Measurements from ENCODE around the gene CHST9. TPM values are rescaled to one million over a fixed set of nuclear protein-coding genes. Genes with fewer than 3 reads are reported as not detected.
A peak's percentile ranks its signal among the peaks of the same experiment; 100 is the strongest.

The CHST9 gene
- polyA plus RNA-seq, 2 of the 4 experiments (the other 2 are of a cell fraction), result 0.06 TPM; not detected in 1

GRCh38 chr18:27014841-27015240 is 170.3 kb downstream of the CHST9 start:
- 50% methylated on average over 1 of the region's 1 CpG for WGBS (ENCODE audit: missing lambda C conversion rate)
- Histone ChIP-seq H3K4me1 (peaks cover 4% of the 10 kb centered on the region; the same call in 1 of the 3 replicates), H3K4me2 (no peak overlapping the region), H3K27ac (no peak overlapping the region), H3K9me3 (no peaks in the 10 kb centered on the region), H3K4me3 (no peak overlapping the region)
- no peak for FAIRE-seq
- POLR2A ChIA-PET, result no interaction called here
- TF ChIP-seq ZSCAN20 (CRISPR knock-in tag; IDR thresholded peaks at IDR 0.05), result no peak
- no peak for TF ChIP-seq NPAS2 (CRISPR knock-in tag; IDR thresholded peaks at IDR 0.05; ENCODE audit: borderline replicate concordance)
- TF ChIP-seq RCOR1 (IDR thresholded peaks at IDR 0.05; ENCODE audit: low read depth, low read length), result no peak
- TF ChIP-seq NR3C1 (IDR thresholded peaks at IDR 0.05), result no peak
- no peak for TF ChIP-seq EHMT2 (IDR thresholded peaks at IDR 0.05; ENCODE audit: low read depth)
- TF ChIP-seq EP300 (IDR thresholded peaks at IDR 0.05), result no peak
- no peak for TF ChIP-seq EHF (CRISPR knock-in tag; IDR thresholded peaks at IDR 0.05)
- TF ChIP-seq CBX2 (IDR thresholded peaks at IDR 0.05; ENCODE audit: borderline replicate concordance, low read depth), result no peak
- TF ChIP-seq MYC (IDR thresholded peaks at IDR 0.05; ENCODE audit: borderline replicate concordance, low read length), result no peak
- DNase-seq (ENCODE audit: low read depth in 1 of 2, low spot score in 1 of 2), result no peak
- no peak for ATAC-seq
- CTCF ChIA-PET, result interaction anchor here (0.7 to 1.0 kb wide), 3 partner anchors 9 to 584 kb away, joined by 3 read pairs; no protein-coding TSS in a partner anchor

GRCh38 chr18:27010784-27011183 is 174.3 kb downstream of the CHST9 start:
- ATAC-seq, result no peak
- Histone ChIP-seq H3K4me2 (no peak overlapping the region), H3K9me3 (no peaks in the 10 kb centered on the region), H3K4me3 (no peak overlapping the region), H3K27ac (no peak overlapping the region), H3K4me1 (peaks cover 4% of the 10 kb centered on the region; the same call in 1 of the 3 replicates)
- no peak for DNase-seq (ENCODE audit: low read depth in 1 of 2, low spot score in 1 of 2)
- ChIA-PET CTCF (interaction anchor here (1.1 kb wide), 1 partner anchor 589 kb away, joined by 4 read pairs; no protein-coding TSS in a partner anchor), POLR2A (no interaction called here)
- TF ChIP-seq GATA3 (IDR thresholded peaks at IDR 0.05; ENCODE audit: borderline replicate concordance) (no peak), ZFP36 (IDR thresholded peaks at IDR 0.05; ENCODE audit: borderline replicate concordance, partially characterized antibody) (no peak)
- FAIRE-seq, result no peak
- WGBS (ENCODE audit: missing lambda C conversion rate), result 43% methylated on average over 2 of the region's 2 CpGs

GRCh38 chr18:27009293-27009692 is 175.8 kb downstream of the CHST9 start:
- POLR2A ChIA-PET, result no interaction called here
- H3K4me3 ChIP-seq, result no peak overlapping the region
- H3K4me1 ChIP-seq, result no peaks in the 10 kb centered on the region
- CTCF ChIA-PET, result no interaction called here
- H3K27ac ChIP-seq, result no peak overlapping the region
- TF ChIP-seq MAFK (IDR thresholded peaks at IDR 0.05; ENCODE audit: partially characterized antibody) (peak; percentile 28), ZFP36 (IDR thresholded peaks at IDR 0.05; ENCODE audit: borderline replicate concordance, partially characterized antibody) (no peak)
- 6% methylated on average over 1 of the region's 1 CpG for WGBS (ENCODE audit: missing lambda C conversion rate)
- no peak for DNase-seq (ENCODE audit: low read depth in 1 of 2, low spot score in 1 of 2)
- FAIRE-seq, result no peak
- H3K9me3 ChIP-seq, result no peaks in the 10 kb centered on the region
- no peak overlapping the region for H3K4me2 ChIP-seq
- ATAC-seq, result no peak

- no peaks in the 10 kb centered on the region for H3K4me1 ChIP-seq
- TF ChIP-seq REST (IDR thresholded peaks at IDR 0.05), result no peak
- no peak for TF ChIP-seq BCL3 (IDR thresholded peaks at IDR 0.05)
- TF ChIP-seq RFX5 (IDR thresholded peaks at IDR 0.05), result no peak
- H3K27ac ChIP-seq, result no peak overlapping the region
- ATAC-seq, result no peak
- no peak for DNase-seq (ENCODE audit: low read depth in 1 of 2, low spot score in 1 of 2)
- FAIRE-seq, result no peak
- POLR2A ChIA-PET, result no interaction called here
- CTCF ChIA-PET, result no interaction called here
- H3K9me3 ChIP-seq, result no peaks in the 10 kb centered on the region
- no peak overlapping the region for H3K4me3 ChIP-seq
- WGBS (ENCODE audit: missing lambda C conversion rate), result 37% methylated on average over 3 of the region's 3 CpGs
- H3K4me2 ChIP-seq, result no peak overlapping the region
These were observed 176.5 kb downstream of the CHST9 start for GRCh38 chr18:27008575-27008974.

All from A549 (cell line).